DOHH2 (cell line): ENCODE measurements around the gene PPP2R2C.

ENCODE experiments used
- H3F3A ChIP-seq: fragments of 200-600 bp; sonication (generic), shearing (Covaris generic); 2 replicates; pipeline ENCODE4 v1.6.0; 2016; ENCODE audit warnings: antibody characterized with exemption, mild to moderate bottlenecking; ENCODE audit not compliant: control insufficient read depth, insufficient read depth
- H3K27ac ChIP-seq: fragments of 200-600 bp; sonication (generic); 2 replicates; pipeline ENCODE4 v1.5.1; 2014; ENCODE audit warnings: low read depth, mild to moderate bottlenecking, low read length, moderate library complexity
- H3K27me3 ChIP-seq: fragments of 200-600 bp; sonication (generic); 2 replicates; pipeline ENCODE4 v1.6.1; 2014; ENCODE audit warnings: mild to moderate bottlenecking, low read length, mixed read lengths; ENCODE audit not compliant: control insufficient read depth
- H3K36me3 ChIP-seq: fragments of 200-600 bp; sonication (generic); 2 replicates; pipeline ENCODE4 v1.6.1; 2014; ENCODE audit warnings: mild to moderate bottlenecking, low read length, moderate library complexity, mixed read lengths; ENCODE audit not compliant: control insufficient read depth
- H3K4me1 ChIP-seq: fragments of 200-600 bp; sonication (generic); 2 replicates; pipeline ENCODE4 v1.6.1; 2014; ENCODE audit warnings: mild to moderate bottlenecking, low read length, mixed read lengths; ENCODE audit not compliant: control insufficient read depth
- H3K4me2 ChIP-seq: fragments of 200-600 bp; sonication (generic); 2 replicates; pipeline ENCODE4 v1.6.0; 2014; ENCODE audit warnings: mild to moderate bottlenecking, low read length, moderate library complexity
- H3K4me3 ChIP-seq: fragments of 200-600 bp; sonication (generic); 2 replicates; pipeline ENCODE4 v1.5.1; 2014; ENCODE audit warnings: mild to moderate bottlenecking, low read length, mixed read lengths
- H3K79me2 ChIP-seq: fragments of 200-600 bp; sonication (generic); 2 replicates; pipeline ENCODE4 v1.6.1; 2014; ENCODE audit warnings: mild to moderate bottlenecking, low read length, mixed read lengths; ENCODE audit not compliant: control insufficient read depth
- H3K9me2 ChIP-seq: fragments of 200-600 bp; sonication (generic); replicated peaks from 2 replicates; pipeline ENCODE4 v1.6.1; 2014; ENCODE audit warnings: mild to moderate bottlenecking, low read length, mixed read lengths; ENCODE audit not compliant: control insufficient read depth
- H3K9me3 ChIP-seq: fragments of 200-600 bp; sonication (generic); 2 replicates; pipeline ENCODE4 v1.6.1; 2014; ENCODE audit warnings: antibody characterized with exemption, low read length, mixed read lengths; ENCODE audit not compliant: control insufficient read depth, insufficient read depth
- H4K20me1 ChIP-seq: fragments of 200-600 bp; sonication (generic); 2 replicates; pipeline ENCODE4 v1.6.0; 2014; ENCODE audit warnings: low read depth, mild to moderate bottlenecking, antibody characterized with exemption, low read length, moderate library complexity; ENCODE audit not compliant: control insufficient read depth, insufficient read depth
- CTCF ChIP-seq: fragments of 200-600 bp; sonication (generic); IDR thresholded peaks from one replicate; pipeline ENCODE4 v1.5.1; 2014; ENCODE audit warnings: antibody characterized with exemption, mild to moderate bottlenecking, low read depth, low read length; ENCODE audit not compliant: poor library complexity, severe bottlenecking
- EZH2phosphoT487 ChIP-seq: fragments of 200-600 bp; sonication (generic); IDR thresholded peaks from 2 replicates; pipeline ENCODE4 v1.6.1; 2017; ENCODE audit warnings: borderline replicate concordance, mild to moderate bottlenecking, antibody characterized with exemption, low read length, moderate library complexity, mixed read lengths

Gene PPP2R2C

GRCh38 chr4:6278801-6279197, 193.6 kb downstream of the PPP2R2C start:
- H3K27me3 ChIP-seq = no peaks in the 10 kb centered on the region
- no peak for TF ChIP-seq EZH2phosphoT487
- no peak for TF ChIP-seq CTCF
- H3K27ac ChIP-seq = no peak overlapping the region
- H3K9me2 ChIP-seq = no peaks in the 10 kb centered on the region
- no peaks in the 10 kb centered on the region for H3K36me3 ChIP-seq
- no peaks in the 10 kb centered on the region for H3K79me2 ChIP-seq
- H3K4me3 ChIP-seq = no peak overlapping the region
- H3K4me1 ChIP-seq = no peaks in the 10 kb centered on the region
- H4K20me1 ChIP-seq = no peaks in the 10 kb centered on the region; the same call in 1 of the 2 replicates
- H3K4me2 ChIP-seq = no peak overlapping the region
- no peaks in the 10 kb centered on the region for H3K9me3 ChIP-seq
- H3F3A ChIP-seq = no peaks in the 10 kb centered on the region

- no peak overlapping the region for H3K4me2 ChIP-seq
- H3K27ac ChIP-seq = no peak overlapping the region
- H3K36me3 ChIP-seq = no peaks in the 10 kb centered on the region
- H3K9me3 ChIP-seq = no peaks in the 10 kb centered on the region
- no peaks in the 10 kb centered on the region for H3K27me3 ChIP-seq
- no peaks in the 10 kb centered on the region for H3F3A ChIP-seq
- no peak overlapping the region for H3K4me3 ChIP-seq
- no peaks in the 10 kb centered on the region for H3K9me2 ChIP-seq
- H4K20me1 ChIP-seq = no peaks in the 10 kb centered on the region; the same call in 1 of the 2 replicates
- TF ChIP-seq EZH2phosphoT487 = no peak
- no peak for TF ChIP-seq CTCF
- H3K79me2 ChIP-seq = no peaks in the 10 kb centered on the region
- no peaks in the 10 kb centered on the region for H3K4me1 ChIP-seq
These were observed 194.2 kb downstream of the PPP2R2C start for GRCh38 chr4:6277935-6278800.

- no peak overlapping the region for H3K27ac ChIP-seq
- H3K79me2 ChIP-seq = no peaks in the 10 kb centered on the region
- H3K4me3 ChIP-seq = no peak overlapping the region
- no peaks in the 10 kb centered on the region for H3F3A ChIP-seq
- H3K9me3 ChIP-seq = no peaks in the 10 kb centered on the region
- H3K4me1 ChIP-seq = no peaks in the 10 kb centered on the region
- H3K27me3 ChIP-seq = no peaks in the 10 kb centered on the region
- TF ChIP-seq CTCF (no peak), EZH2phosphoT487 (no peak)
- H4K20me1 ChIP-seq = no peaks in the 10 kb centered on the region; the same call in 1 of the 2 replicates
- H3K36me3 ChIP-seq = no peaks in the 10 kb centered on the region
- H3K4me2 ChIP-seq = no peak overlapping the region
- H3K9me2 ChIP-seq = no peaks in the 10 kb centered on the region
These were observed 195.1 kb downstream of the PPP2R2C start for GRCh38 chr4:6277139-6277802.
